K562 (cell line): ENCODE measurements around the gene SKIC8. TPM values are rescaled to one million over a fixed set of nuclear protein-coding genes. Genes with fewer than 3 reads are reported as not detected.

ENCODE experiments used
- ATAC-seq: fragments of 200-7000 bp; cut with Tn5 transposase; 3 replicates; pipeline ENCODE4 v1.9.1; 2020; ENCODE audit warnings: moderate library complexity
- BruUV-seq: library from RNA; stranded (reverse); fragments of 400-500 nt; replicated peaks from 2 replicates; lab custom pipeline; 2021; lab: Mats Ljungman, UMichigan
- CTCF ChIA-PET: fragments of 300-600 bp; formaldehyde crosslinking; extraction: SDS; loops from one replicate; lab custom pipeline; 2021; ENCODE audit warnings: low intra/inter-chr PET ratio; lab: Yijun Ruan, JAX
- POLR2A ChIA-PET: fragments of 300-600, 350-650 bp; sonication (Branson Sonifier 250); formaldehyde crosslinking; extraction: SDS; loops from one replicate; lab custom pipeline; 2021; ENCODE audit warnings: antibody characterized with exemption, inconsistent platforms; lab: Yijun Ruan, JAX
- DNase-seq, 4 experiments: peaks; one replicate each; pipeline versions ENCODE4 v3.0.0 to v3.0.0-alpha.2; 2011 to 2018; ENCODE audit warnings: low spot score in 3 of 4, mixed read lengths in 3 of 4; ENCODE audit errors: extremely low read depth in 1 of 4
- FAIRE-seq: peaks from 2 replicates; lab custom pipeline; 2011; peaks lifted over from hg19 to GRCh38; lab: Jason Lieb, UNC
- H2AFZ ChIP-seq: 2 replicates; pipeline ENCODE4 v1.6.0; 2011; ENCODE audit warnings: low read depth, low read length, control low read depth, inconsistent platforms
- H3K27ac ChIP-seq: fragments of 200-600 bp; 3 replicates; pipeline ENCODE4 v1.8.0; 2011; ENCODE audit warnings: low read depth, mild to moderate bottlenecking, control low read depth, inconsistent platforms, low read length, moderate library complexity, mixed read lengths; ENCODE audit errors: extremely low read depth
- H3K27me3 ChIP-seq, 2 experiments: fragments of 300-600 bp in 1 of 2; 2 replicates in 1 of 2; 3 replicates in 1 of 2; pipeline versions ENCODE4 v1.6.0 to v1.8.0; 2011; ENCODE audit warnings: inconsistent platforms in 2 of 2, low read length in 2 of 2, mild to moderate bottlenecking in 1 of 2, mixed read lengths in 1 of 2, moderate library complexity in 1 of 2; ENCODE audit not compliant: control insufficient read depth in 2 of 2, insufficient read depth in 2 of 2
- H3K36me3 ChIP-seq: fragments of 300-600 bp; 3 replicates; pipeline ENCODE4 v1.8.0; 2011; ENCODE audit warnings: mild to moderate bottlenecking, low read length, inconsistent platforms; ENCODE audit not compliant: control insufficient read depth, insufficient read depth
- H3K4me1 ChIP-seq, 2 experiments: fragments of 200-600 bp in 1 of 2; replicated peaks in 1 of 2; 2 replicates in 1 of 2; 3 replicates in 1 of 2; pipeline versions ENCODE4 v1.5.1 to v1.8.0; 2011; ENCODE audit warnings: inconsistent platforms in 2 of 2, low read length in 2 of 2, mild to moderate bottlenecking in 1 of 2, mixed read lengths in 1 of 2, moderate library complexity in 1 of 2; ENCODE audit not compliant: control insufficient read depth in 2 of 2, insufficient read depth in 2 of 2
- H3K4me2 ChIP-seq: 2 replicates; pipeline ENCODE4 v1.6.1; 2011; ENCODE audit warnings: low read length, control low read depth, inconsistent platforms, mixed read lengths; ENCODE audit not compliant: insufficient read depth
- H3K4me3 ChIP-seq: fragments of 200-600 bp; sonication (generic), shearing (Covaris generic); 2 replicates; pipeline ENCODE4 v1.5.1; 2016; ENCODE audit warnings: control low read depth, inconsistent platforms
- H3K79me2 ChIP-seq: fragments of 200-600 bp; 3 replicates; pipeline ENCODE4 v1.8.0; 2011; ENCODE audit warnings: low read length, inconsistent platforms; ENCODE audit not compliant: control insufficient read depth, insufficient read depth
- H3K9ac ChIP-seq, 2 experiments: 2 replicates each; pipeline versions ENCODE4 v1.6.0 to v1.6.1; 2011; ENCODE audit warnings: low read depth in 2 of 2, low read length in 2 of 2, control low read depth in 1 of 2, inconsistent platforms in 1 of 2, mild to moderate bottlenecking in 1 of 2, mixed read lengths in 1 of 2; ENCODE audit not compliant: insufficient read depth in 1 of 2
- H3K9me1 ChIP-seq: one replicate; pipeline ENCODE4 v1.6.0; 2011; ENCODE audit warnings: inconsistent platforms, mild to moderate bottlenecking, low read length, moderate library complexity; ENCODE audit not compliant: control insufficient read depth, insufficient read depth
- H3K9me3 ChIP-seq: replicated peaks from 2 replicates; pipeline ENCODE4 v1.5.1; 2011; ENCODE audit warnings: low read depth, low read length, inconsistent platforms; ENCODE audit not compliant: control insufficient read depth, insufficient read depth
- H4K20me1 ChIP-seq: replicated peaks from 2 replicates; pipeline ENCODE4 v1.6.1; 2011; ENCODE audit warnings: low read length, inconsistent platforms, mixed read lengths; ENCODE audit not compliant: control insufficient read depth, insufficient read depth
- CBX5 ChIP-seq: IDR thresholded peaks from 2 replicates; pipeline ENCODE4 v1.6.1; 2014; ENCODE audit warnings: low read depth, borderline replicate concordance
- CEBPG ChIP-seq, 3 experiments: fragments of 200-800 bp in 1 of 3; sonication (Bioruptor generic) in 1 of 3; sonication (generic) in 1 of 3; formaldehyde crosslinking in 1 of 3; IDR thresholded peaks in 2 of 3; conservative IDR thresholded peaks in 1 of 3; 2 replicates each; pipeline versions ENCODE4 v1.6.1 to v1.8.0; 2016 to 2022; ENCODE audit warnings: missing compliant biosample characterization in 2 of 3, missing genetic modification characterization in 2 of 3, mild to moderate bottlenecking in 1 of 3, missing genetic modification reagents in 1 of 3
- CTCF ChIP-seq, 3 experiments: IDR thresholded peaks in 2 of 3; conservative IDR thresholded peaks in 1 of 3; 2 replicates each; pipeline ENCODE4 v1.5.1; 2011 to 2012; ENCODE audit warnings: low read length in 3 of 3, mild to moderate bottlenecking in 3 of 3, control low read depth in 2 of 3, improper control_type of control experiment in 1 of 3, inconsistent platforms in 1 of 3, low read depth in 1 of 3, mixed read lengths in 1 of 3, moderate library complexity in 1 of 3; ENCODE audit not compliant: insufficient read depth in 2 of 3
- FUS ChIP-seq: fragments of 200-400 bp; formaldehyde crosslinking; optimal IDR thresholded peaks from 2 replicates; pipeline ENCODE3; 2017; ENCODE audit warnings: low read depth, low read length
- HDAC2 ChIP-seq: fragments of 450-650 bp; IDR thresholded peaks from 2 replicates; pipeline ENCODE4 v1.6.1; 2016; ENCODE audit warnings: mild to moderate bottlenecking
- HEY1 ChIP-seq: fragments of 250-450 bp; sonication (Bioruptor Pico); IDR thresholded peaks from 2 replicates; pipeline ENCODE4 v1.5.0; 2020; ENCODE audit warnings: mild to moderate bottlenecking, moderate library complexity, borderline replicate concordance
- HIVEP1 ChIP-seq: fragments of 250-450 bp; sonication (Bioruptor Pico); IDR thresholded peaks from 2 replicates; pipeline ENCODE4 v1.4.0; 2020; ENCODE audit warnings: mild to moderate bottlenecking
- KDM2B ChIP-seq: fragments of 250-450 bp; sonication (Bioruptor Pico); IDR thresholded peaks from 2 replicates; pipeline ENCODE4 v1.8.0; 2021; ENCODE audit warnings: mild to moderate bottlenecking, moderate library complexity
- MCM2 ChIP-seq: fragments of 450-650 bp; IDR thresholded peaks from 2 replicates; pipeline ENCODE4 v1.6.1; 2017; ENCODE audit warnings: low read depth, mild to moderate bottlenecking
- MLX ChIP-seq, 2 experiments: fragments of 450-650 bp in 1 of 2; sonication (generic) in 1 of 2; formaldehyde crosslinking; conservative IDR thresholded peaks; 2 replicates each; pipeline versions ENCODE4 v1.4.0 to v1.8.1; 2020 to 2022; ENCODE audit warnings: mild to moderate bottlenecking in 1 of 2, missing genetic modification reagents in 1 of 2
- PHF8 ChIP-seq: fragments of 200-600 bp; sonication (generic); IDR thresholded peaks from 2 replicates; pipeline ENCODE4 v1.6.1; 2012; ENCODE audit warnings: mixed run types, mild to moderate bottlenecking, inconsistent platforms, low read length, moderate library complexity, borderline replicate concordance
- PRPF4 ChIP-seq: fragments of 200-400 bp; formaldehyde crosslinking; IDR thresholded peaks from one replicate; pipeline ENCODE4 v1.6.1; 2017; ENCODE audit warnings: low read length, low read depth, mild to moderate bottlenecking; ENCODE audit not compliant: insufficient read depth, poor library complexity, severe bottlenecking
- SMC3 ChIP-seq: conservative IDR thresholded peaks from 2 replicates; pipeline ENCODE4 v1.6.1; 2011; ENCODE audit warnings: low read depth, low read length, improper control_type of control experiment; ENCODE audit not compliant: insufficient read depth
- TCF7L2 ChIP-seq: fragments of 150-350 bp; IDR thresholded peaks from 2 replicates; pipeline ENCODE4 v1.6.1; 2016; ENCODE audit warnings: low read depth, mild to moderate bottlenecking, low read length, moderate library complexity
- ZBTB12 ChIP-seq: fragments of 250-450 bp; sonication (Bioruptor Pico); IDR thresholded peaks from 2 replicates; pipeline ENCODE4 v1.4.0; 2020
- ZNF184 ChIP-seq: sonication (generic); formaldehyde crosslinking; IDR thresholded peaks from 2 replicates; pipeline ENCODE4 v1.5.0; 2020; ENCODE audit warnings: missing genetic modification reagents
- ZNF212 ChIP-seq: fragments of 450-650 bp; formaldehyde crosslinking; IDR thresholded peaks from 2 replicates; pipeline ENCODE4 v1.4.0; 2020; ENCODE audit warnings: mild to moderate bottlenecking
- ZNF217 ChIP-seq: sonication (generic); formaldehyde crosslinking; IDR thresholded peaks from 2 replicates; pipeline ENCODE4 v1.8.0; 2022; ENCODE audit warnings: mild to moderate bottlenecking, missing genetic modification reagents
- ZNF561 ChIP-seq: fragments of 450-650 bp; formaldehyde crosslinking; conservative IDR thresholded peaks from 2 replicates; pipeline ENCODE4 v1.4.0; 2020; ENCODE audit warnings: mild to moderate bottlenecking, moderate library complexity
- WGBS: fragments of 100-300 bp; shearing (Covaris generic); methylation state at CpG from one replicate; pipeline ENCODE4 v1.1.6; 2016; ENCODE audit warnings: low coverage, mixed read lengths; ENCODE audit not compliant: insufficient coverage; ENCODE audit errors: missing lambda C conversion rate; 5-methylcytosine and 5-hydroxymethylcytosine counted together
- in situ Hi-C: fragments of 300-500 bp; cut with MboI; formaldehyde crosslinking; loops from 4 replicates; pipeline ENCODE4 v1.15.0; 2018; ENCODE audit warnings: inconsistent platforms, mixed read lengths
- intact Hi-C: fragments of 100-400 bp; cut with micrococcal nuclease; formaldehyde crosslinking; loops from 2 replicates; pipeline ENCODE4 v1.14.2; 2022
- polyA plus RNA-seq, 8 experiments: library from polyadenylated mRNA; depleted of rRNA in 4 of 8; stranded (reverse) in 5 of 8; unstranded in 3 of 8; fragments of >200 nt; fragmentation: Nextera tagmentation in 2 of 8; fragmentation: Illumina TruSeq in 1 of 8; extraction: Ambion mirVana in 2 of 8; extraction: Trizol in 1 of 8; gene quantifications; 2 replicates each; pipeline versions ENCODE4 v1.2.1 to v1.2.3, GENCODE V29; 2011 to 2014; ENCODE audit warnings: inconsistent platforms in 1 of 8, missing spikeins in 1 of 8
- total RNA-seq, 7 experiments: library from RNA; depleted of rRNA in 6 of 7; stranded (reverse); fragments of >200 nt in 6 of 7; fragmentation: Illumina TruSeq in 2 of 7; extraction: Trizol in 2 of 7; gene quantifications; 2 replicates each; pipeline versions ENCODE4 v1.2.1 to v1.2.3, GENCODE V29; 2011 to 2021; ENCODE audit warnings: low replicate concordance in 1 of 7

Gene SKIC8
- total and polyA plus RNA-seq, 9 of the 15 experiments (the other 6 are each of a cell fraction or from before 2014, with no cell fraction given) = 79.5 to 389 (median 146) TPM

GRCh38 chr15:78284758-78285157 is 14.7 kb downstream of the SKIC8 start (continued):
- TF ChIP-seq KDM2B (CRISPR knock-in tag) = no peak
- peak; percentile 39 to 55 (median 40); a peak in 4 of 6 replicates for TF ChIP-seq CTCF (IDR thresholded peaks at IDR 0.05 in 2 of 3, conservative IDR thresholded peaks at IDR 0.05 in 1 of 3; ENCODE audit: insufficient read depth in 2 of 3, low read depth in 1 of 3, low read length in 3 of 3)
- TF ChIP-seq HEY1 = no peak
- no peak for TF ChIP-seq ZNF217 (CRISPR knock-in tag)
- 0 out of 2 replicates have a peak, but pooled peaks have one; percentile 12 for TF ChIP-seq SMC3
- TF ChIP-seq PRPF4 = no peak
- no peak for TF ChIP-seq ZBTB12 (CRISPR knock-in tag)
- TF ChIP-seq HDAC2 = no peak

- no peaks in the 10 kb centered on the region for H3K79me2 ChIP-seq
- no peak overlapping the region for H3K9ac ChIP-seq
- in situ Hi-C loops = no loop called here
- POLR2A ChIA-PET = interaction anchor here (0.6 to 2.6 kb wide), 4 partner anchors 10 to 1886 kb away, joined by 3 to 7 read pairs (median 3); no protein-coding TSS in a partner anchor
- peaks cover 3 to 7% of the 10 kb centered on the region in 2 experiments; a peak in 3 of 5 replicates for H3K4me1 ChIP-seq
- FAIRE-seq (no peak), DNase-seq (no peak), ATAC-seq (no peak)
- no peak overlapping the region for H3K27ac ChIP-seq
- H3K27me3 ChIP-seq = no peaks in the 10 kb centered on the region
- H3K4me2 ChIP-seq = no peak overlapping the region
- BruUV-seq = no TSS peak
- 92% methylated on average over 1 of the region's 2 CpGs for WGBS
- no peak overlapping the region for H2AFZ ChIP-seq
- H3K4me3 ChIP-seq = no peak overlapping the region
- no peaks in the 10 kb centered on the region for H3K9me3 ChIP-seq
- peaks cover 83% of the 10 kb centered on the region for H3K36me3 ChIP-seq
- intact Hi-C loops = no loop called here
- no peaks in the 10 kb centered on the region for H3K9me1 ChIP-seq
- CTCF ChIA-PET = no interaction called here
- no peaks in the 10 kb centered on the region for H4K20me1 ChIP-seq
- TF ChIP-seq CBX5 (no peak), ZNF561 (CRISPR knock-in tag) (no peak), CEBPG (CRISPR knock-in tag; IDR thresholded peaks at IDR 0.05) (no peak), CEBPG (tag; conservative IDR thresholded peaks at IDR 0.05 in 1 of 2, IDR thresholded peaks at IDR 0.05 in 1 of 2) (no peak), FUS (no peak), ZNF212 (no peak), MCM2 (no peak), PHF8 (no peak), TCF7L2 (no peak), ZNF184 (CRISPR knock-in tag) (no peak), MLX (CRISPR knock-in tag; conservative IDR thresholded peaks at IDR 0.05) (no peak), HIVEP1 (CRISPR knock-in tag) (no peak)
Observed at GRCh38 chr15:78282324-78282723, 17.1 kb downstream of the SKIC8 start.
